Astrocyte of the spinal cord (primary cell): ENCODE data around the gene SDF2.
"Not testable (repeated sequence)": the region's sequence is repeated elsewhere in the genome, so short reads cannot be mapped to it uniquely, and the experiment has no call there.

Experiments
- DNase-seq: peaks from one replicate; pipeline ENCODE4 v3.0.0; 2011; ENCODE audit warnings: low read depth, low spot score
- H3K4me3 ChIP-seq: 2 replicates; pipeline ENCODE4 v1.5.1; 2011; ENCODE audit warnings: low read depth, mild to moderate bottlenecking, low read length, moderate library complexity
- CTCF ChIP-seq: IDR thresholded peaks from 2 replicates; pipeline ENCODE4 v1.5.1; 2012; ENCODE audit warnings: low read depth, mild to moderate bottlenecking, low read length, inconsistent platforms
- in situ Hi-C: cut with HindIII; loops from 2 replicates; pipeline ENCODE4 v1.10.0; 2017; ENCODE audit warnings: low sequenced_read_pairs

The SDF2 gene

GRCh38 chr17:28663723-28664122, 2.0 kb upstream of the SDF2 start:
- no peak overlapping the region for H3K4me3 ChIP-seq

GRCh38 chr17:28662527-28662829, 772 bp upstream of the SDF2 start:
- no peak for TF ChIP-seq CTCF
- H3K4me3 ChIP-seq = peak overlapping the region; percentile 97
- in situ Hi-C loops = no loop called here
- no peak for DNase-seq

More at GRCh38 chr17:28663723-28664122, 2.0 kb upstream of the SDF2 start:
- DNase-seq = no peak
- in situ Hi-C loops = no loop called here
- TF ChIP-seq CTCF = no peak

- H3K4me3 ChIP-seq, in situ Hi-C loops, DNase-seq: not testable (repeated sequence)
Measured at GRCh38 chr17:28659497-28659881, 2.2 kb downstream of the SDF2 start.

GRCh38 chr17:28658766-28659496, 2.8 kb downstream of the SDF2 start:
- DNase-seq, H3K4me3 ChIP-seq, in situ Hi-C loops: not testable (repeated sequence)

- in situ Hi-C loops, H3K4me3 ChIP-seq, DNase-seq: not testable (repeated sequence)
Measured at GRCh38 chr17:28658342-28658741, 3.4 kb downstream of the SDF2 start.

GRCh38 chr17:28657756-28658155, 4.0 kb downstream of the SDF2 start:
- no peak for TF ChIP-seq CTCF
- H3K4me3 ChIP-seq = no peak overlapping the region
- DNase-seq = peak; percentile 19
- in situ Hi-C loops = no loop called here

- no peak for DNase-seq
- H3K4me3 ChIP-seq = no peak overlapping the region
- in situ Hi-C loops = no loop called here
- no peak for TF ChIP-seq CTCF
Measured at GRCh38 chr17:28655160-28655559, 6.5 kb downstream of the SDF2 start.

- TF ChIP-seq CTCF = no peak
- no peak overlapping the region for H3K4me3 ChIP-seq
- DNase-seq = no peak
- in situ Hi-C loops = no loop called here
Measured at GRCh38 chr17:28648698-28649097, 13.0 kb downstream of the SDF2 start.
